ENCODE data around the gene ECE1. TPM values are rescaled to one million over a fixed set of nuclear protein-coding genes. Genes with fewer than 3 reads are reported as not detected.

ECE1 gene
- total and polyA plus RNA-seq, 2 of the 13 experiments (the other 11 are each of a cell fraction or from before 2014, with no cell fraction given), result 13.5 to 21.2 TPM

DNA sequence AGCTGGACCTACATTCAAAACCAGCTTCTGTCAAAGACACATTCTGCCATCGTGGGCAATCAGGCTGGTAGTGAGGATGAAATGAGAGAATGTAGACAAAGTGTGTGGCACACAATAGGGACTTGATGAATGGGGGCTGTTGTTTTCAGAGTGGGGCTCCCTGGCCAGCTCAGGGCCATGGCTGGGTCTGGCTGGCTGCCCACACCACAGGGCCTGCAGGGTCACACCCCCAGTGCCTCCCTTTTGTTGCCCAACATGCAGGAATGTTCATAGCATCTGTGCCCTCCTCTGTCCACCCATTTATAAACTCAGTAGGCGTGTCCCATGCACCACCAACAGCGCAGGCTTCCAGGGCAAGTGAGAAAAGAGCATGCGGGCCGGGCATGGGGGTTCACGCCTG is 20.8 kb upstream of the ECE1 start (continued):
- TF ChIP-seq, protein P1, sequence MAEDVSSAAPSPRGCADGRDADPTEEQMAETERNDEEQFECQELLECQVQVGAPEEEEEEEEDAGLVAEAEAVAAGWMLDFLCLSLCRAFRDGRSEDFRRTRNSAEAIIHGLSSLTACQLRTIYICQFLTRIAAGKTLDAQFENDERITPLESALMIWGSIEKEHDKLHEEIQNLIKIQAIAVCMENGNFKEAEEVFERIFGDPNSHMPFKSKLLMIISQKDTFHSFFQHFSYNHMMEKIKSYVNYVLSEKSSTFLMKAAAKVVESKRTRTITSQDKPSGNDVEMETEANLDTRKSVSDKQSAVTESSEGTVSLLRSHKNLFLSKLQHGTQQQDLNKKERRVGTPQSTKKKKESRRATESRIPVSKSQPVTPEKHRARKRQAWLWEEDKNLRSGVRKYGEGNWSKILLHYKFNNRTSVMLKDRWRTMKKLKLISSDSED (CRISPR knock-in tag; IDR thresholded peaks at IDR 0.05), result no peak
- TF ChIP-seq SATB2 (CRISPR knock-in tag; IDR thresholded peaks at IDR 0.05) (no peak), ZNF335 (CRISPR knock-in tag; IDR thresholded peaks at IDR 0.05) (no peak), CAMTA2 (CRISPR knock-in tag; IDR thresholded peaks at IDR 0.05; ENCODE audit: borderline replicate concordance) (no peak), ARNTL (CRISPR knock-in tag; IDR thresholded peaks at IDR 0.05) (no peak), MED8 (CRISPR knock-in tag; IDR thresholded peaks at IDR 0.05; ENCODE audit: insufficient replicate concordance) (no peak), MBNL3 (CRISPR knock-in tag; conservative IDR thresholded peaks at IDR 0.05) (no peak), CEBPB (IDR thresholded peaks at IDR 0.05; ENCODE audit: borderline replicate concordance, low read depth, low read length) (peak; percentile 67; the same call in 1 of the 2 replicates), TEAD3 (CRISPR knock-in tag; optimal IDR thresholded peaks at IDR 0.05; ENCODE audit: borderline replicate concordance) (peak; percentile 75), MAFG (CRISPR knock-in tag; IDR thresholded peaks at IDR 0.05) (no peak), ZNF503 (CRISPR knock-in tag; IDR thresholded peaks at IDR 0.05) (no peak), YY1 (IDR thresholded peaks at IDR 0.05; ENCODE audit: insufficient read depth, insufficient replicate concordance, low read depth, low read length) (no peak), ZNF501 (CRISPR knock-in tag; IDR thresholded peaks at IDR 0.05) (no peak), HNF1A (IDR thresholded peaks at IDR 0.05; ENCODE audit: low read depth) (no peak), HNF1A (CRISPR knock-in tag; IDR thresholded peaks at IDR 0.05; ENCODE audit: borderline replicate concordance) (no peak; the same call in 1 of the 2 replicates), BHLHE40 (IDR thresholded peaks at IDR 0.05; ENCODE audit: low read length) (no peak), RXRA (CRISPR knock-in tag; IDR thresholded peaks at IDR 0.05) (peak; percentile 56), ZNF619 (CRISPR knock-in tag; IDR thresholded peaks at IDR 0.05) (no peak), CCDC6 (CRISPR knock-in tag; IDR thresholded peaks at IDR 0.05) (no peak)
- TF ChIP-seq, protein P2, sequence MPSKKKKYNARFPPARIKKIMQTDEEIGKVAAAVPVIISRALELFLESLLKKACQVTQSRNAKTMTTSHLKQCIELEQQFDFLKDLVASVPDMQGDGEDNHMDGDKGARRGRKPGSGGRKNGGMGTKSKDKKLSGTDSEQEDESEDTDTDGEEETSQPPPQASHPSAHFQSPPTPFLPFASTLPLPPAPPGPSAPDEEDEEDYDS (CRISPR knock-in tag; IDR thresholded peaks at IDR 0.05), result no peak
- TF ChIP-seq, protein P3, sequence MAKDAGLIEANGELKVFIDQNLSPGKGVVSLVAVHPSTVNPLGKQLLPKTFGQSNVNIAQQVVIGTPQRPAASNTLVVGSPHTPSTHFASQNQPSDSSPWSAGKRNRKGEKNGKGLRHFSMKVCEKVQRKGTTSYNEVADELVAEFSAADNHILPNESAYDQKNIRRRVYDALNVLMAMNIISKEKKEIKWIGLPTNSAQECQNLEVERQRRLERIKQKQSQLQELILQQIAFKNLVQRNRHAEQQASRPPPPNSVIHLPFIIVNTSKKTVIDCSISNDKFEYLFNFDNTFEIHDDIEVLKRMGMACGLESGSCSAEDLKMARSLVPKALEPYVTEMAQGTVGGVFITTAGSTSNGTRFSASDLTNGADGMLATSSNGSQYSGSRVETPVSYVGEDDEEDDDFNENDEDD (CRISPR knock-in tag; IDR thresholded peaks at IDR 0.05; ENCODE audit: borderline replicate concordance), result no peak
- TF ChIP-seq, protein P4, sequence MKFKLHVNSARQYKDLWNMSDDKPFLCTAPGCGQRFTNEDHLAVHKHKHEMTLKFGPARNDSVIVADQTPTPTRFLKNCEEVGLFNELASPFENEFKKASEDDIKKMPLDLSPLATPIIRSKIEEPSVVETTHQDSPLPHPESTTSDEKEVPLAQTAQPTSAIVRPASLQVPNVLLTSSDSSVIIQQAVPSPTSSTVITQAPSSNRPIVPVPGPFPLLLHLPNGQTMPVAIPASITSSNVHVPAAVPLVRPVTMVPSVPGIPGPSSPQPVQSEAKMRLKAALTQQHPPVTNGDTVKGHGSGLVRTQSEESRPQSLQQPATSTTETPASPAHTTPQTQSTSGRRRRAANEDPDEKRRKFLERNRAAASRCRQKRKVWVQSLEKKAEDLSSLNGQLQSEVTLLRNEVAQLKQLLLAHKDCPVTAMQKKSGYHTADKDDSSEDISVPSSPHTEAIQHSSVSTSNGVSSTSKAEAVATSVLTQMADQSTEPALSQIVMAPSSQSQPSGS (CRISPR knock-in tag; IDR thresholded peaks at IDR 0.05), result no peak

Measured in HepG2 (cell line).